GM19395 (cell line): Measurements from ENCODE around the gene VAC14.

Source experiments
- ATAC-seq: cut with Tn5 transposase; IDR thresholded peaks from one replicate; pipeline ENCODE4 v1.9.1; 2021; ENCODE audit warnings: mild to moderate bottlenecking, moderate library complexity; ENCODE audit not compliant: unreplicated experiment

Gene VAC14

GRCh38 chr16:70725912-70726828 lies 74.8 kb downstream of the VAC14 start:
- no peak for ATAC-seq

- no peak for ATAC-seq
Observed at GRCh38 chr16:70725024-70725911, 75.7 kb downstream of the VAC14 start.

- ATAC-seq = no peak
Observed at GRCh38 chr16:70724146-70725023, 76.6 kb downstream of the VAC14 start.

- no peak for ATAC-seq
Observed at GRCh38 chr16:70723740-70724145, 77.2 kb downstream of the VAC14 start.

DNA sequence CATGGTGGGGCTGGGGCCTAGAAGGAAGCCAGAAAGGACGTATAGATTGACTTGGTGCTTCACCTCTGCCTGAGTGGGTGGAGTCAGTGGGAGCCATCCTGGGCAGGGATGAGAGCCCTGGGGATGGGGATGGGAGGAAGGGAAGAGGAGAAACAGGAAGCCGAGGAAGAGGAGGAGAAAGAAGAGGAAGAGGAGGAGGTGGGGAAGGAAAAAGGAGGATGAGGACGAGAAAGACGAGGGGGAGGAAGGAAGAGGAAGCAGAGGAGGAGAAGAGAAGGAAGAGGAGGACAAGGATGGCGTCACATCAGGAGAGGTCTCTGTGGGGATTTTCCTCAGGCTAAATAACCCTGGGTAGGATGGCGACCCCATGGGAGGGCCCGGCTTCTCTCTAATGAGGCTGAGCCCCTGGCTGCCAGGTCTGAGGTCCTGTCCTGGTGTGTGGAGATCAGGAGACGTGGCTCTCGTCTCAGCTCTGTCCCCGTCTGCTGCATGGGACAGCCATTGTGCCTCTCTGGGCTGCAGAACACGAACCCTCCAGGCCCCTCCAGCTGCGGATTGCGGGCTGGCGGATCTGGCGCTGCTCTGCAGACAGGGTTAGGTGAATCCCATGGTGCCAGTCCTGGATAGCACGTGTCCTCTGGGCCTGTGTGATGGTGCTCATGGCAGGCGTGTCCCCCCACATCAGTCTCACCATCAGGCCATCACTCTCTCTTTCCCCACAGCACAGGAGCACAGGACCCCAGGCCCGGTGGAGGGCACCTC lies 79.6 kb downstream of the VAC14 start:
- ATAC-seq = no peak

DNA sequence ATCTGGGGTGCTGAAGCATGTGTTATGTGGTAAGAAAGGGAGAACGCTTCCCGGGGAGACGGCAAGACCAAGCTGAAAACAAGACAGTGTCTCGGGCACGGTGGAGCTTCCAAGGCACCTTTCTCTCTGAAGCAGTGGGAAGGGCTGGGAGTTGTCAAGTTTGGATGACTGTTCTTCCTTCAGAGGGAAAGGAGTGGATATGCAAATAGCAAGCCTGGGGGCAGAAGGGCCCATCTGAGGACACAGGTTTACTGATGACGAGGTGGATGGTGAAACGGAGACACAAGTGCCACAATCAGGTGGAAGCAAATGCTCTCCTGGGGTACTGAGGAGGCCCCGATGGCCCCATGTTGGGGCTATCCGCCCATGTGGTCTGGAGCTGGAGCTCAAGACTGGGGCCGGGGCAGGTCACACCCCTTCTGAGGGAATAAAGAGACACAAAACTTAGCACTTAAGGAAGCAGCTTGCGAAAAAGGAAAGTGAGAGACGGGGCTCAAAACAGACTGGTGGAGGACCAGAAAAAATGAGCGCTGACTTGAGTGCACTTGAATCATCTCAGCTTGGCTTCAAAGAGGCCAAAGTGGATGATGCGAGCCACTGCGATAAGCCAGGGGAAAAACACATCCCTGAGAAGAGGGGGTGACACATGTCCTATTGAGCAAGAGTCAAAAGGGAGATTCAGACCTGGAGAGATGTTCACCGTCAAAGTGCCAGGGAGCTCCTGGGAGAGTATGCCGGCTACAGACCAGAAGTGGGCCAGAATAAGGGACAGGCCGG lies 80.3 kb downstream of the VAC14 start:
- no peak for ATAC-seq

DNA sequence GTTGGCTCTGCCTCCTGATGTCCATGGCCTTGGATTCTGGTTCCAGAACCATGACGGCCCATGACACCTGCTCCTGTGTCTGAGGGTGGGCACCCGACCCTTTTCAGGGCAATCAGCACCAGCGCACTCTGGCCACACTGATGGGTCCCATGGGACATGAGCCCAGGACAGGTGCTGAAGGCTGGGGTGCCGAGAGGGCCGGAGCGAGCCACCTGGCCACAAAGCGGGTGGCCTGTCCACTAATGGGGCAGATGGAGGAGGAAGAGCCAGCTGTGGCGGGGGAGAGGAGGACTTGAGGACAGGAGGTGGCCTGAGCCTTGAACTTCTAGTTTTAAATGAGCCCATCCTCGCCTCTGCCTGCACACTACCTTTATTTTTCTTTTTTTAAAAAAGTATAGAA lies 83.9 kb downstream of the VAC14 start:
- ATAC-seq = no peak

DNA sequence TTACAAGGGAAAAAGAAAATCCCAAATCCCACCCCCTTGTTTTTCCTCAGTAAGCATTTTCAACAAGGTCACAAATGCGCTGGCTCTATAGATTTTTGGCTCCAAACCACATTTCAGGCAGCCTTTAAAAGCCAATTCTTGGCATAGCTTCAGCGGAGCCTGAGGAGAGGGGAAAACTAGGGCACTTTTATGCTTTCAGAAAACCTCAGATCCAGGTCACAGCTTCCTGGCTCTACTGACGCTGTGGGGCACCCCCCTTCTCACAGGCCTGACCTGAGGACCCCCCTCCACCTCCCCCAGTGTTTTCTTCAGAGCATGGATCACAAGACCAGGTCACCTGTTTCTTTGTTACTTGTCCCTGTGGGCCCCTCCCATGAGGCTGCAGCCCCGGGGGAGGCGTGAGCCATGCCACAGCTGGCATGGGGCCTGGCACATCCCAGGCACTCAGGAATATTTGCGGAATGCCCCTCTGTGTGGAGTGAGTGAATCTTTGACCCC lies 85.0 kb downstream of the VAC14 start:
- ATAC-seq = no peak

DNA sequence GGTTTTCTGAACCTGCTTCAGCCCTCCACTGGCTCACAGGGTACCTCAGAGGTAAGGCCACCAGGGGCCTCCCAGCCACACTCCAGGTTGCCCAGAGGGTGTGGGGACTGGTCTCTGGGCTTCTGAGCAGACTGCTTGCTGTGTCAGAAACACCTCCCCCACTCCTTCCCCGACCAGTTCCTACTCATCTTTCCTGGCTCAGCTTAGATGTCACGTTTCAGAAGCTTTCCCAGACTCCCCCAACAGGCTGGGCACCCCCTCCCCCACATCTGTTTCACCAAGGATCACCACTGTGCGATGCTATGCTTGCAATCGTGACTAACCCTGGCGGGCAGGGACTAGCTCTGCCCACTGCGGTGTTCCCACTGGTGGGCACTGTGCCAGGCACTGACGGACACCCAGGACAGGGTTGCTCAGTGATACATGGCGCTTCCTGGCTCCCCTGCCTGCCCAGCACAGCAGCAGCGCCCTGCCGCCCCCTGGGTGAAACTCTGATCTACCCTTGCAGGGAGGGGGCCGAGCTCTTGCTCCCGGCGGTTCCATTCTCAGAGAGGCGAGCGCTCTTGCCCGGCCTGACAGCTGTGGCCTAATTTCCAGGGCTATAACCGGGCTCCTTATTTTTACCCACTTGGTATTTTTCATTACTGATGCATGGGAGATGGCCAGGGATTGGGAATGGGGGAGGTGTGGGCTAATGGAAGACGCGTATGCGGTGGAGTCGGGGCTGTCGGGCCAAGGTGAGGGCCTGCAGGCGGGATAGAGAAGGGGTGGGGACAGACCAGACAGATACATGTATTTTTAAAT lies 85.7 kb downstream of the VAC14 start:
- ATAC-seq = no peak

- no peak for ATAC-seq
Observed at GRCh38 chr16:70714581-70715054, 86.3 kb downstream of the VAC14 start.

DNA sequence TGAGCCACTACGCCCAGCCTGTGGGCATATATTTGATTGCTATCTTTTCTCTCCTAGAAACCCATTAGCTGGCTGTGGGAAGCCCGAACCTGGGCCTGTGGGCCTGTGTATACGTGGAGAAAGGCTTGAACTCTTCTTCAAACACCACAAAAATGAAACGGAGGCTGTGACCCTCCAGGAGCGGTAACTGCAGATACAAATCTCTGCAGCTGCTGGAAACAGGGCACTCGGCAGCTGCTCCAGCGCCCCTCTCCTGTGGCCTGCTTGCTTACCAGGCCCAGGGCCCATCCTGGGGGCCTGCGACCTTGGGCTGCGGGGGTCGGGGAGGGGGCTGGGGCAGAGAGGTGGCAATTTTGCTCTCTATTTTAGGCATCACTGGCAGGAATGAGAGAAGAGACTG lies 87.1 kb downstream of the VAC14 start:
- ATAC-seq = no peak

- ATAC-seq = no peak
Observed at GRCh38 chr16:70713342-70713741, 87.6 kb downstream of the VAC14 start.

DNA sequence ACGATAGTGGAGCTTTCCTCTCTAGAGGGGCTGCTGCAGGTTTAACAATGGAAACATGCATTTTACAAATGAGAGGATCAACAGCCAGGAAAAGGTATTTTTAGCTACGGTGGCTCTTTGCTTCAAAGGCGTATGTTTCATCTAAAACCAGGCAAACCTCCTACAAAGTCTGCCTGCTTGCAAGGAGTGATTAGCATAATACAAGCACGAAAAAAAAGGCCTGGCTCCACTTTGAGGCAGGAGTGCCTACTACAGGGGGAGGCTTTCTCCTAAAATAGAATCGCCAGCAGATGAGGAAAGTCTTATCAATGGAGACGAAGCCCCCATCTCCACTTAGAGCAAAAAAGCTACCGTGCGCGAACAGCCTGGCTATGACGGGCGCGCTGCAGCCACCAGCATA lies 88.0 kb downstream of the VAC14 start:
- ATAC-seq = no peak

- ATAC-seq = no peak
Observed at GRCh38 chr16:70712359-70712758, 88.6 kb downstream of the VAC14 start.

DNA sequence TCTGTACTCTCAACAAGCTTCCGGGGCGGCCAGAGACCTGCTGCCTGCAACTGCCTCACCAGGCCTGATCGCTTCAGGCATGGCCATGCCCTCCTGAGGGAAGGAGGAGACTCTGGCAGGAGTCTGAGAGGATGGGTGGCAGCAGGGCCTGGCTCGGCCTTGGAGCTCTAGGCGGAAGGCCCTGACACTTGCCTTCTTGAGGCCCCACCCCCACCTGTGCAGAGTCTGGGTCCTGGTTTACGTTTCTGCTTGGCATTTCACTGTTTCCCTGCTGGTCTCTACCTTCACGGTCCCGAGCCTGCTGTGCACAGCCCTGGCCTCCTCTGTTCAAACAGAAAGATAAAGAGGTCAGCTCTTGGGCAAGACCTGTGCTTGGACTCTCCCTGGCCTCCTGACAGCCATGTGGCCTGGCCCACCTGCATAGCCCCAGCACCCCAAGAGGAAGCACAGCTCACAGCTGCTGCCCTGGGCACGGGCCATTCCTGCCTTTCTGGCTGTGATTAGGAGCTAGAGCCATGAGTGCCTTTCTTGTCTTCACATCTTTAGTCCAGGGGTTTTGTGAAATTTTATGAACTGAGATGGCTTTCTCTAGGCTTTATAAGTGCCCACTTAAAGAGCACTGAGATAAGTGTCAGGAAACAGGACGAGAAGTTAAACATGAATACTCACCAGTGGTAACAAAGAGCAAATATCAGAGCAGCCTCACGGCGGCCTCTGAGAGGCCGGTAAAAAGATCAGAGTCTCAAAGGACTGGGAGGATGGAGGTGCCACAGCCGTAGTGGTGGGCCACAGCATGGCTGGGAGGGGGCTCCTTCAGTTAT lies 89.5 kb downstream of the VAC14 start:
- ATAC-seq = no peak

- ATAC-seq = no peak
Observed at GRCh38 chr16:70710422-70711210, 90.3 kb downstream of the VAC14 start.

GRCh38 chr16:70709942-70710341 lies 91.0 kb downstream of the VAC14 start:
- ATAC-seq = no peak
